HG03280 (cell line): ENCODE data around the gene CIAO2A.
"Not testable (repeated sequence)": the region's sequence is repeated elsewhere in the genome, so short reads cannot be mapped to it uniquely, and the experiment has no call there.

ENCODE experiments used
- ATAC-seq: cut with Tn5 transposase; IDR thresholded peaks from one replicate; pipeline ENCODE4 v1.9.1; 2021; ENCODE audit warnings: mild to moderate bottlenecking, moderate library complexity; ENCODE audit not compliant: unreplicated experiment

The CIAO2A gene

DNA sequence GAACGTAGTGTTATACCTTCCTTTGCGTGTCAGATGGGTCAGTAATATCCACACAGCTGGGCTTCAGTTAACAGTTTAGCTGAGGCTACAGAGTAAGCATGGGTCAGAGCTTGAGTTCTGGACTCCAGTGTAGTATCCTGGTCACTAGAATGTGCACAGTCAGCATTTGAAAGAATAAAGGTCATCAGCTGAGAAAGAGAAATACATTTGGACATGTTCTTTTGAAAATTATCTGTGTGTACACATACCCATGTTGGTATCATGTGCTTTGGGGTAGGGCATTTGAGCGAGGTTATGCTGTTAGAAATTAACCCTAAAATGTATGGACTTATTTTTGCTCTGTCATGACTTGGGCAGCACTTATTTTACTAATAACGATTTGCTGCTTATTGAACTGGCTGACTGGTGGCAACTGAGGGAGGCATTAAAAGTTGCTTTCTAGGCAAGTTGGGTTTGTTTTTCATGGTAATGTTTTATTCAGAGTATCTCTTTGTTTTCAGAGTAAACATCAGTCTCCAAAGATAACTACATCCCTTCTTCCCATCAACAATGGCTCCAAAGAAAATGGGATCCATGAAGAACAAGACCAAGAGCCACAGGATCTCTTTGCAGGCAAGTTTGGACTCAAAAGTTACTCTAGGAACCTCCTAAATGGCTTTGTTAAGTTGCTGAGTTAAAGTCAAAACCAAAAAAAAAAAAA is 18.6 kb upstream of the CIAO2A start:
- ATAC-seq = no peak

- no peak for ATAC-seq
Observed at GRCh38 chr15:64111679-64112050, 18.0 kb upstream of the CIAO2A start.

- peak; percentile 45 for ATAC-seq
Observed at GRCh38 chr15:64110950-64111678, 17.5 kb upstream of the CIAO2A start.

- not testable (repeated sequence) for ATAC-seq
Observed at GRCh38 chr15:64110108-64110701, 16.6 kb upstream of the CIAO2A start.

- ATAC-seq = no peak
Observed at GRCh38 chr15:64107337-64107736, 13.7 kb upstream of the CIAO2A start.

GRCh38 chr15:64105113-64105704 is 11.6 kb upstream of the CIAO2A start:
- ATAC-seq = no peak

DNA sequence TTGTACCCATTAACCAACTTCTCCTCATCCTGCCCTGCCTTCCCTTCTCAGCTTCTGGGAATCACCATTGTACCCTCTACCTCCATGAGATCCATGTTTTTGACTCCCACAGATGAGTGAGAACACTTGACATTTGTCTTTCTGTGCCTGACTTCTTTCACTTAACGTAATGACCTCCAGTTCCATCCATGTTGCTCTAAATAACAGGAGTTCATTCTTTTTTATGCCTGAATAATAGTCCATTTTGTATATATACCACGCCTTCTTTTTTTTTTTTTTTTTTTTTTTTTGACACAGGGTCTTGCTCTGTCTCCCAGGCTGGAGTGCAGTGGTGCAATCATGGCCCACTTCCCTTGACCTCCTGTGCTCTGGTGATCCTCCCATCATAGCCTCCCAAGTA is 8.9 kb upstream of the CIAO2A start:
- no peak for ATAC-seq

DNA sequence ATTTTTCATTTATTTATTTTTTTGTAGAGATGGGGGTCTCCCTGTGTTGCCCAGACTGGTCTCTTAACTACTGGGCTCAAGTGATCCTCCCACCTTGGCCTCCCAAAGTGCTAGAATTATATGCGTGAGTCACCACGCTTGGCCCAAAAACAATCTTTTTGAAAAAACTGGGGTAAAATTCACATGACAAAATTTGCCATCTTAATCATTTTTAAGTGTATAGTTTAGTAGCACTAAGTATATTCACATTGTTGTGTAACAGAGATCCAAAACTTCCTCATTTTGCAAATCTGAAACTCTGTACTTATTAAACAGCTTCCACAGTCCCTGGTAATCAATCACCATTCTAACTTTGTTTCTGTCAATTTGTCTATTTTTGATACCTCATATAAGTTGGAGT is 7.3 kb upstream of the CIAO2A start:
- ATAC-seq = no peak

DNA sequence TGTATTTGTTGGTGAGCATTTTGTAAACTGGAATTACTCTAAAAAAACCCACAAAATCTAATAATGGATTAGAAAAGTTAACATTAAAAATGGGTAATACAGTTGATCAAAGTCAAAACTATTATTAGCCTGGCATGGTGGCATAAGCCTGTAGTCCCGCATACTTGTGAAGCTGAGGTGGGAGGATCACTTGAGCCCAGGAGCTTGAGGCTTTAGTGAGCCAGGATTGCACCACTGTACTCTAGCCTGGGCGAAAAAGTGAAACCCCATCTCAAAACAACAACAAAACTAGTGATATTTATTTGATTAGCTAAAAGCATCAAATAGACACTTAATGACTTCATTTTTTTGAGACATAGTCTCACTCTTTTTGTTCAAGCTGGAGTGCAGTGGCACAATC is 5.7 kb upstream of the CIAO2A start:
- no peak for ATAC-seq

- ATAC-seq = no peak
Observed at GRCh38 chr15:64096668-64097384, 3.2 kb upstream of the CIAO2A start.

- ATAC-seq = peak; percentile 46
Observed at GRCh38 chr15:64095795-64096667, 2.4 kb upstream of the CIAO2A start, which contains the start of gene SNX1. Gene SNX1, plus strand, starts transcription at chr15:64095982. Its CDS starts 32 bp downstream, at chr15:64096014.

GRCh38 chr15:64095431-64095794 is 1.8 kb upstream of the CIAO2A start:
- ATAC-seq = no peak

- peak; percentile 27 for ATAC-seq
Observed at GRCh38 chr15:64092864-64093626, 593 bp downstream of the CIAO2A start.

DNA sequence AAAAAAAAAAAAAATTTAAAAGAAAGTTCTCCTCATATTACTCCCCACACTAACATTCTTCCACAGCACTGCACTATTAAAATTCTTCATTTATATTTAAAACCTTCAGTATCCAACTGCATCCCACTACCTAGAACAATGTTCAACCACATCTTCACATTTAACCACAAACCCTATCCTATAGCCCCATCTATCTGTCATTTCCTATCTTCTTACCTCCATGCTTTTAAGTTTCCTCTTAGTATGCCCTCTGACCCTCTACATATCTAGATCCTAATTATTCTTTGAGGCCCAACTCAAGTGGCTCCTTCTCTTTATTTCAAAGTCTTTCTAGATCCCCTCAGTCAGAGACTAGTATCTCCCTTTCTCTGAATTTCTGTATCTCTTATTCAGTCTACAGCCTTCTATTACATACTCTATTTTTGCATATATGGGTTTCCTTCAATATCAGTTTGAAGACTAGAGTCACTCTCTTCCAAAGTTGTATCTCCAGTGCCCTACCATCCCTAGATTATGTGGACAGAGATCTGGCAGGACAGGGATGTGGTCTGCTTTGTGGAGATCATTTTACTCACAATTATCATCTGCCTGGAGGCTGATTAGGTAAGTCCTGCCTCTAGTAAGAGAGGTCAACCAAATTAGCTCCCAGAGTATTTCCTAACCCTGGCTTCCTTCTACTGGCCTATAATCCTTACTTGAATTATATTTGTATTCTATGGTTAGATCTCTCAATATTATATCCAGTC is 1.4 kb downstream of the CIAO2A start:
- no peak for ATAC-seq

DNA sequence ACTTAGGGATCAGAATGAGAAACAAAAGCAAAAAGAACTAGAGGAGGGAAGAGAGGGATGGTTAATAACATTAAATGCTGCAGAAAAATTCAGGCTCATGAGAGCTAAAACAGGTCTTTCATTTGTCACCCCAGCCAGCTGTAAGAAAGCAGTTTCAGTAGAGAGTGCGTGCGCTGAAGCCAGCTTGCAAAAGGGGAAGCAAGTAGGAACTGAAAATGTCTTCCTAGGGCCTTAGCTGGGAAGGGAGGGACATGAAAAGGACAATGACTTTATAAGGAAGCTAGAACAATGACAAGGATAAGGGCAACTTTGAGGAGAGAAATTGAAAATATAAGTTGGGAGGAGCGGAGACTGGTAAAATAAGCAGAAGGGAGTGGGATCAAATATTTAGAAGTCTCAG is 3.1 kb downstream of the CIAO2A start:
- no peak for ATAC-seq

DNA sequence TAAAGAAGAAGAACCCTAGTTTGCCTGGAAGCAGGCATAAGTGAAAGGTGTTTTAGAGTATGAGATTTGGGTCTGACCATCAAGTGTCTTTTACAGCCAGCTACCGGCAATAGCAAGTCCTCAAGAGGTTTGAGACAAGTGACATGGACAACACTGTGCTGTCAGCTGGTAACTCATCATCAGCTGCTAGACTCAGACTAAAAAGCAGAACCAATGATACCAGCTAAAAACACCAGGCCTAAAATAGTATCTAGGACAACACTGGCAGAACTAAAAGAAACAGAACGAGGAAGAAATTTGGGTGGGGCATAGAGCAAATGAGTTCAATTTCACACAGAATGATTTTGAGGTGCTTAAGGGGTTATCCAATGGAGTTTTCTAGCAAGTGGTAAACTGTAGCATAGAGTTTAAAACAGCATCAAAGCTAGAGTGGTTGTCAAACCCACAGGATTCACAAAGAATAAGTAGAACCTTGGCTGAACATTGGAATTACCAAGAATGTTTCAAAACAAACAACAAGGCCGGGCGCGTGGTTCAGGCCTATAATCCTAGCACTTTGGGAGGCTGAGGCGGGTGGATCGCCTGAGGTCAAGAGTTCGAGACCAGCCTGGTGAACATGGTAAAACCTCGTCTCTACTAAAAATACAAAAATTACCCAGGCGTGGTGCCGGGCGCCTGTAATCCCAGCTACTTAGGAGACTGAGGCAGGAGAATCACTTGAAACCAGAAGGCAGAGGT is 3.9 kb downstream of the CIAO2A start:
- no peak for ATAC-seq

DNA sequence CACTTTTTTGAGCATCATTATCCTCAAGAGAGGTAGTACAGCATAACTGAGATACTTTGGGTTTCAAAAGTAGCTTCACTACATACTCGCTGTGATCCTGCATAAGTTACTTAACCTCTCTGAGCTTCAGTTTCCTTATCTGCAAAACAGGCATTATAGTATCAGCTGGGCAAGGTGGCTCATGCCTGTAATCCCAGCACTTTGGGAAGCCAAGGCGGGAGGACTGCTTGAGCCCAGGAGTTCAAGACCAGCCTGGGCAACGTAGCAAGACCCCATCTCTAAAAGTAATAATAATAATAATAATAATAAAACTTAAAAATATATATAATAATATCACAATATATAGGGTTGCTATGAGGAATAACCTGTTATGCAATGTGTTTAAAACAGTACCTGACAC is 10.9 kb downstream of the CIAO2A start:
- ATAC-seq = no peak

DNA sequence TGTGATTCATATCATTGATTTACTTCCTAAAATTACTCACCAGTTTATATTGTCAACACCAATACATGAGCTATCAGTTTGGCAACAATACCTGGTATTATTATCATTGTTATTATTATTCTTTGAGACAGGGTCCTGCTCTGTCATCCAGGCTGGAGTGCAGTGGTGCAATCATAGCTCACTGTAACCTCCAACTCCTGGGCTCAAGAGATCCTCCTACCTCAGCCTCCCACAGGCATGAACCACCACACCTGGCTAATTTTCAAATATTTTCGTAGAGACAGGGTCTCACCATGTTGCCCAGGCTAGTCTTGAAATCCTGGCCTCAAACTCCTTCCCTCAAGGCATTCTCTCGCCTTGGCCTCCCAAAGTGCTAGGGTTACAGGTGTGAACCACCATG is 20.1 kb downstream of the CIAO2A start:
- ATAC-seq = not testable (repeated sequence)
